Putamen (tissue), 1 donor: ENCODE data around the gene EIF2B5.
A peak's percentile ranks its signal among the peaks of the same experiment; 100 is the strongest.

Experiments
- DNase-seq: peaks from one replicate; pipeline ENCODE4 v3.0.0-alpha.2; 2016; ENCODE audit warnings: low spot score

Gene EIF2B5

DNA sequence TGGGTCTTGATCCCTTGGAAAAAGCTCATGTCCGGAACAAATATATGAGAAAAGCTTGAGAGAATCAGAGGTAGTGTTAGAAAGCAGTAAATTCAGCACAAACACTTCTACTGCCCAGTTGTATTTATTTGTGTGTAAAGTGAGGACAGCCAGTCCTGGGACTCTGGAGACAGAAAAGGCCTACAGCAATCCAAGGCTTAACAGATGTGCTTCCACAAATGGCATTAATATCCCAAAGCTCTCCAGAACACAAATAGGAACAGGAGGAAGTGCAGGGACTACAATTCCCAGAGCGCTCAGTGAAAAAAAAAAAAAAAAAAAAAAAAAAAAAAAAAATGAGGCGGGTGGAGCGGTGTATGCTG lies 39.1 kb downstream of the EIF2B5 start:
- no peak for DNase-seq

DNA sequence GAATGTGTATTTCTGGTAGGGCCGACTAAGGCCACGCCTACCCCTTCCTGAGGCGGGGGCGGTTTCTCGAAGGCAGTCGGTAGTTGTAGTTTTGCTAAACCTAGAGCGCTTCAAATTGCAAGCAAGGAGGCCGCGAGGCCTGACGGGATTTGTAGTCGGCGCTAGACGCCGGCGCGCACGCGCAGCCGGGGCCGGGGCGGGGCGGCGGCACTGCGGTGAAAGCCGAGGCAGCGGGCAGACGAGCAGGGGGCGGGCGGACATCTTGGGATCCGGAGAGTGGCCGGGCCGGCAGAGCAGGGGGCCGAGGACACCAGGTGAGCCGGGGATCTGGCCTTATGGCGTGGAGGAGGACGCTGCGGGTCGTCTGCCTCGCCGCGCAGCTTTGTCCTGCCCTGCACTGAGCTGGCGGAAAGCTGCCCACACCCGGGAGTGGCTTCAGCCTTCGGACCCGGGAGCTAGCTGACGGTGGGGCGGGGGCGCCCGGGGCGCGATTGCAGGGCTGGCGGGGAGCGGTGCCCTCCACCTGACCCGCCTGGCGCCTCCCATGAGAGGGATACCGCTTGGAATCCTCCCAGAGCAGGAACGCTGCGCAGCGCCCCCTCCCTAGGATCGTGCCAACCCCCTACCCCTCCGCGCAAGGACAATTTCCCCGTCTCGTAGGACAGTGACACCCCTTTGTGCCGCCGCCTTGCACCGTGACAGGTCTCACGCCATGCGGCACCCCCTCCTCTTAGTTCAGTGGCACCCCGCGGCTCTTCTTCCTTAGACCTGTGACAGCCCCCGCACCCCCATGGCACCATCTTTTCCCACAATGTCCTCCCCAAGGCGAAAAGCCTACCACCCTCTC lies 39.7 kb downstream of the EIF2B5 start, which contains the start of gene AP2M1:
Gene AP2M1, plus strand, starts transcription at position 210 of the 847 bp plus-strand sequence. CDS start 2,139 bp downstream, outside the sequence.
- peak; percentile 99 for DNase-seq

DNA sequence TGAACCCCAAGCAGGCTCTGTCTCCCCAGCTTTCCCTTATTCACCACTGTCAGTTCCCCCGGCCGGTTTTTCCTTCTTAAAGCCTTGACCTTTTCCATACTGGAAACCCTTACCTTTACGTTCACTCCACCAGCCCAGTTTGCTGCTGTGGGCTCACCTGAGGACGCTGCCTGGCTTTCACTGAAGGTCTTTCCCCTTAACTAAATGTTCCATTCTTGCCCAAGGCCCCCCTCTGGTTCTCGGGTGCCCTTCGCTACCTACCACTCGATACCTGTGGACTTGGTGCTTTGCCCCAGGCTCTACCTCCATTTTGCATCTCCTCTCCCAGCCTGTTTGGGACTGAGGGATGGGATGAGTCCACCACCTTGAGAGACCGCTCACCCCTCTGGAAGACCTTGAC lies 40.3 kb downstream of the EIF2B5 start:
- no peak for DNase-seq

DNA sequence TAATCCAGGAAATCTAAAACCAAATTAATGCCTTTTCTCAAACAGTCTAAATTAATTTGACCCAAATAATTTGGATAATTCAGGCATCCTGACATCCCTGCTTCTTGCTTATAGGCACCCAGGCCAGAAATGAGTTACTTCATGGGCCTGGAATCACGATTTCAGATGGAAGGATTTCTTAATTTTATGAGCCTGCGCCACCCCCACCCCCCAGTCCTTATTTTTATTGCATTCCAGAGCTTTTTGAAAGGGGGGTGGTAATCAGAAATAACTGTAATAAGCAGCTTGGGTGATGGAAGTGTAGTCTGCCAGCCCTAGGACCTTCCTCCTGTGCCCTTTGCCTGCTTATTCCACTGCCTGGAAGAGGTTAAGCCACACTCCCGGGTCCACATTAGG lies 40.8 kb downstream of the EIF2B5 start:
- no peak for DNase-seq

DNA sequence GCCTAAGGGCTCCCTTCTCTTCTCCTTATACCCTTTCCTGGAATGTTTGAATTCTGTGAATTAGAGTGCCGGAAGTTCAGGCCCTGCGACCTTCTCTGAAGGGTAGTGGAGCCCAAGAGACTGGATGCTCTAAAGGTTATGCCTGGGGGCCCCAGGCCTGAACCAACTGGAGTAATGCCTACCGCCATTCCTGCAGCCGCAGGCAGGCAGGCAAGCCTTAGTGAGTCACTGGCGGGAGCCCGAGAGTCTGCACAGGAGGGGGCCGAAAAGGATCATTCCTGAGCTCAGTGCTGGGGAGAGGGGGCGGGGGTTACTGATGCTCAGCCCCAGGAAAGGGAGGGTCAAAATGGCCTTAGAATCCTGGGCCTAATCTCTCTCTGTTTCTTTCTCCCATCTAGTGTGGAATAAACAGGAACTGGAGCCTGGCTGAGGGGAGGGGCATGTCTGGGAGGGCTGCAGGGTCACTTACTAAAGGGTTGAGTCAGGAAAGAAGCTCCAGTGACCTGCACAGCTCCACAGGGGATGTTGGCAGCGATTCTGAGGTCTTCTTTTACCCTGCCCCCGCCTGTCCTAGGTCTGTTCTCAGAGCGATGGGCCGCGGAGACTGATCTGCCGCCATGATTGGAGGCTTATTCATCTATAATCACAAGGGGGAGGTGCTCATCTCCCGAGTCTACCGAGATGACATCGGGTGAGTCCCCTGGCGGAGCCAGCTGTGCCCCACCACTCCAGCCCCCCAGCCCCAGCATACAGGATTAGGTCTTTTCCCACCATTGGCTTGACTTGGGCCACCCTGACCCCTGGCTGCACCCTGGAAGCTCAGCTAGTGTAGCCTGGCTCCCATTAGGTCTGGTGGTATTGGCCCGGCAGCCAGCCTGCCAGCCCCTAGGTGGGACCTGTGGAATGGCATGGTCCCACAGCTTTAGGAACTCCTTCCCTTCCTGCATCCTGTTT lies 41.5 kb downstream of the EIF2B5 start:
- peak; percentile 50 for DNase-seq

DNA sequence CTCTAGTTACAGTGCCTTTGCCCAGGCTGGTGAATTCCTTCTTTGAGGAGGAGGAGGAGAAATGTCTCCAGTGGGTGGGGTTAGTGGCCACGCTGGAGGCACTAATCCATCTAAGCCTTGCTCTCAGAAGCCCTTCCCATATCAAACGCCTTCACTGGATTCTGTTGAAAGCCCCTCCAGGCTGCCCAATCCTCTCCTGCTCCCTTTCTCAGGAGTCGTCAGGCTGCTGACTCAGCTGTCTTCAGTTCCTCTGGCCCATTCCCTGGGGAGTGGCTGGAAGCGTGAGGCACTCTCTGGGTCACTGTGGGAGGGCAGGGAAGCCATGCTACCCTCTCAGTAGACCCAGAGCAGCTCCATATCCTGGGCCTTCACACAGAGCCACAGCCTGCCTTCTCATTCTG lies 42.2 kb downstream of the EIF2B5 start:
- no peak for DNase-seq

DNA sequence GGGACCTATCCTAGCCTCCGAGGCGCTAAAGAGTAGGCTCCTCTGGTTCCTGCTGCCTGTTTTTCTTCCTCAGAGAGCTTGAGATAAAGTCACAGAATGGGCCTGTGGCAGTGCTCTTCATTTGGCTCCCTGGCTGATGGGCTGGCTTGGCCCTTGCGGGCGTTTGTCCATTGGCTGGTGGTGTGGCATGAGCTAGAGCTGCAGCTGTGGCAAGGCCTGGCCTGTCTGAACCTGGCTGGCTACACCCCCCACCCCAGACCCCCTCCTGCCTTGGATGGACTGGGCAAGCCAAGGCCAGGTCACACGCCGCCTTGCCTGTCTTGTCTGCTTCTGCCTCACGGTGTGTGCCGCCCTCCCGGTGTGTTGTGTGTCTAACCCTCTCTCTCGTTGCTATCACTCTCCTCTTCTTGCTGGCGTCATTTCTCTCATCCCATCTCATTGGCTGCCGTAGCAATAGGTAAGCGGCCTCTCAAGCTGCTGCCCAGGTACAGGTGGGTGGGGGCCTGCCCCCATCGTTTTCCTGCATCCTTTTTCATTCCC lies 42.7 kb downstream of the EIF2B5 start:
- DNase-seq, result no peak

DNA sequence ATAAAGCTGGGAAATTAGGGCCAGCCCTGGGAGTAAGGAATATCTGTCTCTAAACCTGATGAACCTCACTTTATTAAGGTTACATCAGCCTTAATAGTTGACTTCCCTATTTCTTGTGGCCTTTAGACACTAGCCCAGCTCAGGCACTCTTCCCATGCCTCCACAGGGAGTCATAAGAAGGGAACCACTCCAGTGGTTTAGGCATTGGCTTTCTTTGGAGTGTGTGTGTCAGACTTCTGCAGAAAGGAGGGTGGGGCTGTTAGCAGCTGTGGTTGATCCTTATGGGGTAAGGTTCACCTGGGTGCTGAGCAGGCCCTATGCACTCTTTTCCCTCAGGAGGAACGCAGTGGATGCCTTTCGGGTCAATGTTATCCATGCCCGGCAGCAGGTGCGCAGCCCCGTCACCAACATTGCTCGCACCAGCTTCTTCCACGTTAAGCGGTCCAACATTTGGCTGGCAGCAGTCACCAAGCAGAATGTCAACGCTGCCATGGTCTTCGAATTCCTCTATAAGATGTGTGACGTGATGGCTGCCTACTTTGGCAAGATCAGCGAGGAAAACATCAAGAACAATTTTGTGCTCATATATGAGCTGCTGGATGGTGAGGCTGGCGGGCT lies 43.5 kb downstream of the EIF2B5 start:
- no peak for DNase-seq

DNA sequence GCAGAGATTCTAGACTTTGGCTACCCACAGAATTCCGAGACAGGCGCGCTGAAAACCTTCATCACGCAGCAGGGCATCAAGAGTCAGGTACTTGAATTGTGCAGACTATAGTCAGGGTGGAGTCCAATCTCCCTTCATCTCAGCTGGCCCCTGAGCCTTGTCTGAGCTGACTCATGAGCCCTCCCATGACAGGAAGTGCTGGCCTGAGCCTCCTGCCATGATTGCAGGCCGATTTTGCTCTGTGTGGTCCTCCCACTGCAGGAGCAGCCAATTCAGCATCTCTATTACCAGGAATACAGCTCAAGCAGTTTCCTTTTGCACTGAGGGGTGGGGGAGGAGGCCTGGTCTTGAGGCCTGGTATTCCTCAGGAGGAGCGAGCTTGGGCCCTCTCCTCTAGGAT lies 45.0 kb downstream of the EIF2B5 start:
- DNase-seq, result no peak

DNA sequence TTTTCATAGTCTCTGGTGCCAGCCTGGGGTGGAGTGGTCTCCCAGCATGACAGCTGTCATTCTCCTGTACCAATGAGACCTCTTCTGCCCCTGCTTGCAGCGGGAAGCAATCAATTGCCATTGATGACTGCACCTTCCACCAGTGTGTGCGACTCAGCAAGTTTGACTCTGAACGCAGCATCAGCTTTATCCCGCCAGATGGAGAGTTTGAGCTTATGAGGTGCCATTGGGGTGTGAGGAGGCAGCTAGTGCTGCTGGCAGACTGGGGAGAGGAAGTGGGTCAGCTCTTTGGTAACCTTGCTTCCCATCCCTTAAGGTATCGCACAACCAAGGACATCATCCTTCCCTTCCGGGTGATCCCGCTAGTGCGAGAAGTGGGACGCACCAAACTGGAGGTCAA lies 46.4 kb downstream of the EIF2B5 start:
- DNase-seq, result no peak

DNA sequence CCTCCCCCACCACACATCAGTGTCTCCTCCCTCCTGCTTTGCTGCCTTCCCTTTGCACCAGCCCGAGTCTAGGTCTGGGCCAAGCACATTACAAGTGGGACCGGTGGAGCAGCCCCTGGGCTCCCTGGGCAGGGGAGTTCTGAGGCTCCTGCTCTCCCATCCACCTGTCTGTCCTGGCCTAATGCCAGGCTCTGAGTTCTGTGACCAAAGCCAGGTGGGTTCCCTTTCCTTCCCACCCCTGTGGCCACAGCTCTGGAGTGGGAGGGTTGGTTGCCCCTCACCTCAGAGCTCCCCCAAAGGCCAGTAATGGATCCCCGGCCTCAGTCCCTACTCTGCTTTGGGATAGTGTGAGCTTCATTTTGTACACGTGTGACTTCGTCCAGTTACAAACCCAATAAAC lies 48.5 kb downstream of the EIF2B5 start:
- no peak for DNase-seq

DNA sequence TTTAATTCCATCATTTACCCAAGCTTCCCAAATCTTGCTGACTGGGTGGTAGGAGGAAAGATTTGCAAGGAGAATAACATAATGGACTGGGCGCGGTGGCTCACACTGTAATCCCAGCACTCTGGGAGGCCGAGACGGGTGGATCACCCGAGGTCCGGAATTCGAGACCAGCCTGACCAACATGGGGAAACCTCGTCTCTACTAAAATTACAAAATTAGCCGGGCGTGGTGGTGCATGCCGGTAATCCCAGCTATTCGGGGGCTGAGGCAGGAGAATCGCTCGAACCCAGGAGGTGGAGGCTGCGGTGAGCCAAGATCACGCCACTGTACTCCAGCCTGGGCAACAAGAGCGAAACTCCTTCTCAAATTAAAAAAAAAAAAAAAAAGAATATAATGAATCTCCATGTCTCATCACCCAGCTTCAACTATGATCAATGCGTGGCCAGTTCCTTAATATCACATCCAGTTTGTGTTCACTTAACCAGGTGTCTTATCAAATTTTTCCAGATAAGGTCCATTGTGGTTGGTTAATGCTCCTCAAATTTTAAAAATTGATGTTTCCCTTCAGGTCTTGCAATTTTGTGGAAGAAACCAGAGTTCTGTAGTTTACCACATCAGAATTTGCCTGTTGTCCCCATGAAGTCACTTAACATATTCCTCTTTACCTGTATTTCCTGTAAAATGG lies 49.5 kb downstream of the EIF2B5 start:
- no peak for DNase-seq

DNA sequence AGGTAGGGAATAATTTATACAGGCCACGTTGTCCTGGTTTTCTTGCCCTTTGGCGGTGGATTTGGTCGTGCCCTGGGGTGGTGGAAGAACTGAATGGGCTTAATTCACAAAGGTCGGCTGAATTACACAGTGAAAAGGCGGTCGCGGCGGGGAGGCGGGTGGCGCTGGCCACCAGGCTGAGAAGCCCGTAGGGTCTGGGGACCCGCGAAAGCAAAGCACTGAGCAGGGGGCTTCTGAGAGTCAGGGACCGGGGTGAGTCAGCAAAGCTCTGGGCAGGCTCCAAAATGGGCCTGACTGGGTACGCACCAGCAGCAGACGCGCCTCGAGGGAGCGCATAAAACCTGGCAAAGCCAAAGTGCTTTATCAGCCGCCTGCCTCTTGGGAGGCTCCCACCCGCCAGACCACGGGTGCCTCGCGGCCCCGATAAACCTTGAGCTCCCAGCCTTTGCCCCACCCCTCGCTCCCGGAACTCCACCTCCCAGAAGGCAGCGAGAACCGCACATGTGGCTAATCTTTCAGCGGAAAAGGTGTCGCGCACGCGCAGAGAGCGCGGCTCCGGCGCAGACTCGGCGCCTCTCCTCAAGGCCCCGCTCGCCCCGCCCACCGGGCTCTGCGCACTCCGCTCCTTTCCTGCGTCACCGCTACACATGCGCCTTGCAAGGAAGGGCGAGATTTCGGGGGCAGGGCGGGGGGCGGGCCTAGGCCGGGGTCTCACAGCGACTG lies 50.5 kb downstream of the EIF2B5 start:
- DNase-seq, result peak; percentile 99

DNA sequence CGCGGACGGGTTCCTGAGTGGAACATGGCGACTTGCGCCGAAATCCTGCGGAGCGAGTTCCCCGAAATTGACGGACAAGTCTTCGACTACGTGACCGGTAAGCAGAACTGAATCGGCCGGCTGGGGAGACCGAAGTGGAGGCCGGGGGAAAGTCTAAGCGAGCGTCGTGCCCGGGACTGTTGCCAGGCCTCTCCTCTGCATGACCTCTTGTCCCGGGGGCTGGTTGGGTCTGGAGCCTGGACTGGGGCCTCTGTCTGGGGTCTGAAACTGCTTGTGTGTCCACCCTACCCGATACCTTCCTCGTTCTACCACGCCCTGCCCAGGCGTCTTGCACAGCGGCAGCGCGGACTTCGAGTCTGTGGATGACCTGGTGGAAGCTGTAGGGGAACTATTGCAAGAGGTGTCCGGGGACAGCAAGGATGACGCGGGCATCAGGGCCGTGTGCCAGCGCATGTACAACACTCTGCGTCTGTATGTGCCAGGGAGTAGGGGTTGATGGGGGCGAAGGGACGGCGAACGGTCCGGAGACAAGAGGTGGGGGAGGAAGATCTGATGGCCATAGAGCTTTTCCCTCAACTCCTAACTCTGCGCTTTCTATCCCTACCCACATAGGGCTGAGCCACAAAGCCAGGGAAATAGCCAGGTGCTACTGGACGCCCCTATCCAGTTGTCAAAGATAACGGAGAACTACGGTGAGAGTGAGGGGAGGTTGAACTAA lies 51.2 kb downstream of the EIF2B5 start, which contains the start of gene ABCF3:
Gene ABCF3, plus strand, starts transcription at position 16 of the 718 bp plus-strand sequence. Its CDS starts 9 bp downstream, at position 25.
- no peak for DNase-seq

DNA sequence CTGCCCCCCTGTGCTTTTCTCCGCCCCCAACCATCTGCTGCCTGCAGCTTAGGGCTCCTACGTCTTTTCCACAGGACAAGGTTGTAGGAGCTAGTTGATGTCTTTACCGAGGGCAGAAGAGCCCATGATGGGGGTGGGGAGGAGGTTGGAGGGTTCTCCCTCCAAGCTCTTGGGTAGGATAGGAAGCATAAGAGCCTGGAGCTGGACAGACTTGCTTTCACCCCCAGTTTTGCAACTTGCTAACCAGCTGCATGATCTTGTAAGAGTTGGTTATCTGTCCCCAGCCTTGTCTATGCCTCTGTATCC lies 51.7 kb downstream of the EIF2B5 start:
- no peak for DNase-seq

DNA sequence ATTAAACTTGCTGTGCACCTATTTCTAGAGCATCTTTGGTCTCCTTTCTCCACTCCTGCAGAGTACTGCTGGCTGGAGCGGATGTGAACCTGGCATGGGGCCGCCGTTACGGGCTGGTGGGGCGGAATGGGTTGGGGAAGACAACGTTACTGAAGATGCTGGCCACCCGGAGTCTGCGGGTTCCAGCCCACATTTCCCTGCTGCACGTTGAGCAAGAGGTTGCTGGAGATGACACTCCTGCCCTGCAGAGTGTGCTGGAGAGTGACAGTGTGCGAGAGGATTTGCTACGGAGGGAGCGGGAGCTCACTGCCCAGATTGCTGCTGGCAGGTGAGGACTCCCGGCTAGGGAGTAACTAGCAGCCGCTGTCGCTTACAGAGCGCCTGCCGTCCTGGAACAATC lies 52.9 kb downstream of the EIF2B5 start:
- no peak for DNase-seq

DNA sequence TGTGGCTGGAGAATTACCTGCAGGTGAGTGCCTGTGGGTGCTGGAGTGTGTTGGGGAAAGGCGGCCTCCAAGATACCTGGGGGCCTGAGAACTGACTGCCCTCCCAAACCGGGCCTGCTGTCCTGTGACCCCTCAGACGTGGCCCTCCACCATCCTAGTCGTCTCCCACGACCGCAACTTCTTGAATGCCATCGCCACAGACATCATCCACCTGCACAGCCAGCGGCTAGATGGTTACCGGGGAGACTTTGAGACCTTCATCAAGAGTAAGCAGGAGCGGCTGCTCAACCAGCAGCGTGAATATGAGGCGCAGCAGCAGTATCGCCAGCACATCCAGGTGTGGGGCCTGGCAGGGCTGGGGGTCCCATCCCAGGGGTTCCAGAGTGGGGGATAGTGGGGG lies 54.3 kb downstream of the EIF2B5 start:
- no peak for DNase-seq

DNA sequence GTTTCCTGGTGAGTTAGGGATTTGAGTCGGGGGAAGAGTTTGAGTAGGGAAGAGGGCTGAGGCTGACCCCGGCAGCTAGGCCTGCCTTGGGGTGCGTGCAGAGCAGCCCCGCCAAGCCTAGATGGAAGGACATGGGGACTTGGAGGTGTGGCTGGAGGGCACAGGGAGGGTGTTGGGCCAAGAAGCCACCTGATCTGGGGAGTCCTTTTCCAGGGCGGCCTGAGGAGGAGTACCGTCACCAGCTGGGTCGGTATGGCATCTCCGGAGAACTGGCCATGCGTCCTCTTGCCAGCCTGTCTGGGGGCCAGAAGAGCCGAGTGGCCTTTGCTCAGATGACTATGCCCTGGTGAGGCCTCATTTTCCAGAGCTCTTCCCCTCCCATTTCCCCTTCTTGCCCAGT lies 57.7 kb downstream of the EIF2B5 start:
- DNase-seq, result no peak

DNA sequence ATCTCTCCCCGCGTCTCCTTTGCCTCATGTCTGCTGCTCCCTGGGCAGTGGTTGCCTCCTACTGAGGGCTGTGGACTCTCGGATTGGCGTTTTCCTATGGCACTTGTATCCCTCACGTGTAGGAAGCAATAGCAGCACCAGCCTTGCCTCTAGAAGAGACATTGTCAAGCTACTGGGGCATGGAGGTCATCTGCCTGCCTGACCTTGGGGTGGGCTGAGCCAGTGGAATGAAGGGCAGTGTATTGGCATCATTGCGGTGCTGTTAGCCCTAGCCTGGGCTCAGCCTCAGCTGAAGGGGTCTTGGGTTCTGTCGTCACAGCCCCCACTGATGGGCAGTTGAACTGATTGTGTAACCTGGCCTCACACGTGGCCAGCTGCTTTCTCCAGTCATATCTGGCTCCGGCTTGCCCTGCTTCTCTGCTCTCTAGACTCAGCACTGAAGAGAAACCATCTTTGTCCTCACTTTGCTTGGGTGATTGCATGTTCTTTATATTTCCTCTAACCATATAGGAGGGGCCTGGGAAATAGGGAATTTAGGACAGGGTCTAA lies 58.9 kb downstream of the EIF2B5 start:
- DNase-seq, result no peak
